Vagina (tissue), 2 donors: Measurements from ENCODE around the gene C3orf38.

ENCODE experiments used
- POLR2A ChIP-seq, 2 donors: fragments of 450-650 bp; IDR thresholded peaks; one replicate each; pipeline ENCODE4 v1.6.1; 2017; ENCODE audit warnings: antibody characterized with exemption in 2 of 2, mild to moderate bottlenecking in 2 of 2, moderate library complexity in 2 of 2
- TF ChIP-seq, protein P1 (sequence below), 3 experiments: fragments of 450-650 bp in 2 of 3; fragments of 200-600 bp in 1 of 3; sonication (generic) in 1 of 3; IDR thresholded peaks; one replicate each; pipeline ENCODE4 v1.5.1; 2017 to 2019; ENCODE audit warnings: antibody characterized with exemption in 3 of 3, mild to moderate bottlenecking in 2 of 3, moderate library complexity in 2 of 3

DNA sequence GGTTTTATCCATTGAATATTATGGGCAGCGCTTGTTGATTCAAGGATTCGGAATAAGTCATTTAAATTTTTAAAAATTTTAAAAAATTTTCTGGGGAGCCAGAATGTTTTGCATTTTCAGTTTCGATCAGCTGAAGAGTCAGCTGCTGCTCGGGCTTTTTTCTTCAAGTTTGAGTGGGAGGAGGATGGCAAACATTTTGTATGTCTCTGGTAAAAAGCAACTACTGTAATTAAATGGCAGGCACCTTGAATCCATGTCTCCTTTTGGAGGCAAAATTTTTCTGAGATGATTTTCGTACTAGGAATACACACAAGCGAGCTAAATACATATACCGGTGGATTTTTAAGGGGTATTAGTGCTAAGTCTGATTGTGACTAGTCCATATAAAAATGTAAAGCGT is 612 bp downstream of the C3orf38 start:
- TF ChIP-seq, protein P1, sequence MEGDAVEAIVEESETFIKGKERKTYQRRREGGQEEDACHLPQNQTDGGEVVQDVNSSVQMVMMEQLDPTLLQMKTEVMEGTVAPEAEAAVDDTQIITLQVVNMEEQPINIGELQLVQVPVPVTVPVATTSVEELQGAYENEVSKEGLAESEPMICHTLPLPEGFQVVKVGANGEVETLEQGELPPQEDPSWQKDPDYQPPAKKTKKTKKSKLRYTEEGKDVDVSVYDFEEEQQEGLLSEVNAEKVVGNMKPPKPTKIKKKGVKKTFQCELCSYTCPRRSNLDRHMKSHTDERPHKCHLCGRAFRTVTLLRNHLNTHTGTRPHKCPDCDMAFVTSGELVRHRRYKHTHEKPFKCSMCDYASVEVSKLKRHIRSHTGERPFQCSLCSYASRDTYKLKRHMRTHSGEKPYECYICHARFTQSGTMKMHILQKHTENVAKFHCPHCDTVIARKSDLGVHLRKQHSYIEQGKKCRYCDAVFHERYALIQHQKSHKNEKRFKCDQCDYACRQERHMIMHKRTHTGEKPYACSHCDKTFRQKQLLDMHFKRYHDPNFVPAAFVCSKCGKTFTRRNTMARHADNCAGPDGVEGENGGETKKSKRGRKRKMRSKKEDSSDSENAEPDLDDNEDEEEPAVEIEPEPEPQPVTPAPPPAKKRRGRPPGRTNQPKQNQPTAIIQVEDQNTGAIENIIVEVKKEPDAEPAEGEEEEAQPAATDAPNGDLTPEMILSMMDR (IDR thresholded peaks at IDR 0.05): no peak
- TF ChIP-seq POLR2A (IDR thresholded peaks at IDR 0.05): no peak
